GM19463 (cell line): ENCODE results near the gene ZNF467.

Experiments
- ATAC-seq: cut with Tn5 transposase; IDR thresholded peaks from one replicate; pipeline ENCODE4 v1.9.1; 2021; ENCODE audit warnings: mild to moderate bottlenecking, moderate library complexity; ENCODE audit not compliant: unreplicated experiment

ZNF467 gene

DNA sequence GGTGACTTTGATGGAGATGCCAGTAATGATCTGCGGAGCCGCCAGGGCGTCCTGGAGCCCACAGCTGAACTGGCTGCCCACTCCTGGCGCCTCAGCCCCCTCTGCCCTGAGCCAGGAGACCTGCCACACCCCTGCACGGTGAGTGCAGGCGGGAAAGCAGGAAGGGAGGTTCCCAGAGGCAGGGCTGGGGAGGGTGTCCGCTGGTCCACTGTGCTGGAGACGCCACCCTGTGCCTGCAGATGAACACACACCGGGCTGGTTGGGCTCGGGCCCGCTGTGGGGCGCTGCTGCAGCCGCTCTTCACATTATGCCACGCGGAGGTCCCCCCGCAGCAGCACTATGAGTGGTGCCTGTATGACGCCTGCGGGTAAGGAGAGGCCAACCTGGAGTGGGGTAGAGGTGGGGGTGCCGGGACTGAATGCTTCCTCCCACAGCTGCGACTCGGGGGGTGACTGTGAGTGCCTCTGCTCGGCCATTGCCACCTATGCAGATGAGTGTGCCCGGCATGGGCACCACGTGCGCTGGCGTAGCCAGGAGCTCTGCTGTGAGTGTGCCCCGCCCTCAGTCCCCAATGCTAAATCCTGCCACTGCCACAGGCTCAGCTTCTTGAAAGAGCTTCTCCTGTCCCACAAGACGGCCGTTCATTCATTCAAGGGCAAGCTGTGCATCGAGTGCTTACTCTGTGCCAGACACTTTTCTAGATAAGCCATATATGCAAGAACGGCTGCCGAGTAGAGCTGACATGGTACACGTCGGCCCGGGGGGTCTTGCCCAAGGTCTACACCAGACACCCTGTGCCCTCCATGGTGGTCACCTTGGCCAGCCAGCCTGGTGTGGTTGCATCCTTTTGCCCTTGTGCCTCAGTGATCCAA is 14.3 kb upstream of the ZNF467 start:
- ATAC-seq, result no peak

DNA sequence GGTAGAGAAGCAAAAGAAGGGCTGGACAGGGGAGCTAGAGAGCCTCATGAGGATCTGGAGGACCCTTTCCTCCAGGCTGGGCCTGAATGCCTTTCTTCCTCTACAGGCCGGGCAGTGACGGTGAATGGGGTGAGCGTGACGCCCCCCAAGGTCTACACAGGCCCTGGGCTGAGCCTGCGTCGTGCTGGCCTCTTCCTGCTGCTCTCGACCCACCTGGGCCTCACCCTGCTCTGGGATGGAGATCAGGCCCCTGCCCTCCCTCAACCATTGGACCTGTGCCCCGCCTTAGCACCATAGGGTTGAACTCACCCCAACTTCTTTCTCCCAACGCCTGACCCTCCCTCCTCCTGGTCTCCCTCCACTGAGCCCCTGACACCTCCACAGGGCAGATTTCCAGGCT is 12.6 kb upstream of the ZNF467 start:
- no peak for ATAC-seq

DNA sequence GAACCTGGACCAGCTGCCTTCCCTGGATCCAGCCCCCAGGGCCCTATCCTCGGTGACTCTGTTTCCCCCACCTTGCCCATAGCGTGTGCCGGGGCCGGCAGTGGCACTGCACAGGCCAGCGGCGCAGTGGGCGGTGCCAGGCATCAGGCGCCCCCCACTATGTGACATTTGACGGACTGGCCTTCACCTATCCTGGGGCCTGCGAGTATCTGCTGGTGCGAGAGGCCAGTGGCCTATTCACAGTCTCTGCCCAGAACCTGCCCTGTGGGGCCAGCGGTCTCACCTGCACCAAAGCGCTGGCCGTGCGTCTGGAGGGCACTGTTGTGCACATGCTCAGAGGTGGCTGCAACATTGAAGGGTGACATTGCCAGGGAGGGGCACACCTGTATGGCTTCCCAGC is 12.0 kb upstream of the ZNF467 start:
- no peak for ATAC-seq

DNA sequence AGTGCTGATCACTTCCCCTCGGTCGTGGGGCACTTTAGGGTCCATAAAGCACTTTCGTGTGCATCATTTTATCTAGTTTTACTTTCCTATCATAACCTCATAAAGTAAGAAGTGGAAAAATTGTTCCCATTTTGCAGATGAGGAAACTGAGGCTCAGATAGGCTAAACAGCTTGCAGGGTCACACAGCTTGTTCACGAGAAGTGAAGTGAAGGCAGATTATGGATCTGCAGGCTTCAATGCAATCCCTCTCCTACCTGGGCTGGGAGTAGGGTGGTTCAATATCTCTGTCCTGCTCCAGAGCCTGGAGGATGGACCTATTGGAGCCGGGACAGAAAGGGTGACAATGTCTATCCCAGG is 10.8 kb upstream of the ZNF467 start:
- ATAC-seq, result no peak

DNA sequence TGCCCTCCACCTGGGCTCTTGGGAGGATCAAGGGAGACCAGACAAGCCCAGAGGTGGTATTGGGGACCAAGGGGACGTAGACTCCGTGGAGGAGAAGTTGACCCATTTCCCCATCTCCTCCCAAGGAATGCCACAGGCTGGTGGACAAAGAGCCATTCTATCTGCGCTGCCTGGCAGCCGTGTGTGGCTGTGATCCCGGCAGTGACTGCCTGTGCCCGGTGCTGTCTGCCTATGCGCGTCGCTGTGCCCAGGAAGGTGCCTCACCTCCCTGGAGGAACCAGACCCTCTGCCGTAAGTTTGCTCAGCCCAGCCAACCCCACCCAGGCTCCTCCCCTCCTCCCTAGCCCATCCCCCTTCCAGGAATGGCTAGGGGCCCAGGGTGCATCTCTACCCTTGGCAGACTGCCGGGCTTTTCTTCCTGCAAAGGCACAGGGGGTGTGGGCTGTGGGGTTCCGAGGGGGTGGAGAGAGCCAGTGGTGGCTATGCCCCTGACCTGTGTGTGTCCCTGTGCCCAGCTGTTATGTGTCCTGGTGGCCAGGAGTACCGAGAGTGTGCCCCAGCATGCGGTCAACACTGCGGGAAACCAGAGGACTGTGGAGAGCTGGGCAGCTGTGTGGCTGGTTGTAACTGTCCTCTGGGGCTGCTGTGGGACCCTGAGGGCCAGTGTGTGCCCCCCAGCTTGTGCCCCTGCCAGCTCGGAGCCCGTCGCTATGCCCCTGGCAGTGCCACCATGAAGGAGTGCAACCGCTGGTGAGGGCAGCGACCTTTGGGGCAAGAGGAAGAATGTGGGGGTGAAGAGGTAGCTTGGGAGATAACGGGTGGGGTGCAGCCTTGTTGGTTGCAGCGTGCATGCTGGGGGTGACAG is 10.2 kb upstream of the ZNF467 start:
- ATAC-seq, result no peak

DNA sequence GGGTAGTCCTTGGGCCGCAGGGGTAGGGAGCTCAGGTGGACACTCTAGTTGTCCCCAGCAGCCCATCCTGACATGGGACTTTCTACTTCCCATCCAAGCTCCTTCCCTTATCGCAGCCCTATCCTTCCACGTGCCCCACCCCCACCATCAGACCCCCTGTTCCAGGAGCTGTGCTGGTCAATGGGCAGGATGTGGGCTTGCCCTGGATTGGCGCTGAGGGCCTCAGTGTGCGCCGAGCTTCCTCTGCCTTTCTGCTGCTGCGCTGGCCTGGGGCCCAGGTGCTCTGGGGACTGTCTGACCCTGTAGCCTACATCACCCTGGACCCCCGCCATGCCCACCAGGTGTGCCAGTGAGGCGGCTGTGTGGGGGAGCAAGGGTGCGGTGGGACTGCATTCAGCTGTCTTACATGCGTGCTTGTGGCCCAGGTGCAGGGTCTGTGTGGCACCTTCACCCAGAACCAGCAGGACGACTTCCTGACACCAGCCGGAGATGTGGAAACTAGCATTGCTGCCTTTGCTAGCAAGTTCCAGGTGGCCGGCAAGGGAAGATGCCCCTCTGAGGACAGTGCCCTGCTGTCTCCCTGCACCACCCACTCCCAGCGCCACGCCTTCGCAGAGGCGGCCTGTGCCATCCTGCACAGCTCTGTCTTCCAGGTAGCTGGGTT is 9.4 kb upstream of the ZNF467 start:
- no peak for ATAC-seq

DNA sequence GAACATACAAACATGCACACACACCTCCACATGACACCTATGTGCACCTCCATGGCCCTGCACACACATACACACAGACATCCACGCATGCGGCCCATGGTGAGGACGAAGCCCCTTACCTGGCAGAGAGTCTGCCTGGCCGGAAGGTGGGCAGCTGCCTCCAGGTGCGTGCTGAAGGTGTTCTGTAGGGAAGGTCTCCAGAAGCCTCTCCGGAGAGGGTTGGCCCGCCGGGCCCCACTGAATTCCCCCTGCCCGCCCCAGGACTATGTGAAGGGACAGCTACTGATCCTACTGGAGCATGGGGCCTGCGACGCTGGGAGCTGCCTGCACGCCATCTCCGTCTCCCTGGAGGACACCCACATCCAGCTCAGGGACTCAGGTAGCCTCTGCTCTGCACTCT is 8.5 kb upstream of the ZNF467 start:
- ATAC-seq, result no peak

DNA sequence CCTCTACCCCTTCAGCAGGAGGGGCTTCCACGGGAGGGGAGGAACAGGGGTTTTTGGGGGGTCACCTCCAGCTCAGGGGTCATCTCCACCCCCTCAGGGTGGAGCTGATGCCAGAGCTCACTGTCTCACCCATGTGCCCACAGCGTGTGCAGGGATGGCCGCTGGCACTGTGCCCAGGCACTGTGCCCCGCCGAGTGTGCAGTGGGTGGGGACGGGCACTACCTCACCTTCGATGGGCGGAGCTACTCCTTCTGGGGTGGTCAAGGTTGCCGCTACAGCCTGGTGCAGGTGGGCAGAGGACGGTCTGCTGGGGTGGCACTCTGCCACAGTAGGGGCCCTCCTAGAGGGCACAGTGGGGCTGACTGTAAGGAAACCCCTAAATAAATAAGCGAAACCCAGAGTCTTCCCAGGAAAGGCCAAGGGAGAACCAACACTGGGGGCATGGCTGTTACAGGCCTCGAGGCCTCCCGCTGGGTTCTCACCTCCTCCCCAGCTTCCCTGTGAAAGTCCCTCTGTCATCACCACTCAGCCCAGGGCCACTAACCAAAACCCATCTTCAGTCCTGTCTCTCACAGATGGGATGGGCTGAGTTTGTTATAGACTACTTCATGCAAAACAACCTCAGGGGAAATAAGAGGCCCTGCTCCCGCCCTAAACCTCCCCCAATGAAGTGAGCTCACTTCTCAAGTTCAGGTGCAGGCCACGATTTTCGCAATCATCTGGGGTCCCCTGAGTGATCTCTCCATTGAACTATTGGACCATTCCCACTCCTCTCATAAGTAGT is 7.4 kb upstream of the ZNF467 start:
- ATAC-seq, result no peak

DNA sequence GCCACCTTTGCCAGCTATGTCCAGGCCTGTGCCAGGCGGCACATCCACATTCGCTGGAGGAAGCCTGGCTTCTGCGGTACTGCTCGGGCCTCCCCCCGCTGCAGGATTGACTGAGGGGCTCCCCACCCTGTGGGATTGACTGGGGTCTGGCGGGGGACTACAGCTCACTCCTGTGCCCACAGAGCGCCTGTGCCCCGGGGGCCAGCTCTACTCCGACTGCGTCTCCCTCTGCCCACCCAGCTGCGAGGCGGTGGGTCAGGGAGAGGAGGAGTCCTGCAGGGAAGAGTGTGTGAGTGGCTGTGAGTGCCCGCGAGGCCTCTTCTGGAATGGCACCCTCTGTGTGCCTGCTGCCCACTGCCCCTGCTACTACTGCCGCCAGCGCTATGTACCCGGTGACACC is 6.7 kb upstream of the ZNF467 start:
- no peak for ATAC-seq

DNA sequence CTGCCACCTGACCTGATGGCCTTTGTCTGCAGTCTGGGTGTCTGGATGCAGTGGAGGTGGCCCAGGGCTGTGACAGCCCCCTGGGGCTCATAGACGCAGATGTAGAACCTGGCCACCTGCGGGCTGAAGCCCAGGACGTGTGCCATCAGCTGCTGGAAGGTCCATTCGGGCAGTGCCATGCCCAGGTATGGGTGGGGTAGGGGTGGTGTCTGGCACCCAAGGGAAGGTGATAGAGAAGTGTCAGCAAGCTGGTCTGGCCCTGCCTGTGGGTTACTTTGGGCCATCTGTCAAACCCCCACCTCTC is 6.1 kb upstream of the ZNF467 start:
- no peak for ATAC-seq

DNA sequence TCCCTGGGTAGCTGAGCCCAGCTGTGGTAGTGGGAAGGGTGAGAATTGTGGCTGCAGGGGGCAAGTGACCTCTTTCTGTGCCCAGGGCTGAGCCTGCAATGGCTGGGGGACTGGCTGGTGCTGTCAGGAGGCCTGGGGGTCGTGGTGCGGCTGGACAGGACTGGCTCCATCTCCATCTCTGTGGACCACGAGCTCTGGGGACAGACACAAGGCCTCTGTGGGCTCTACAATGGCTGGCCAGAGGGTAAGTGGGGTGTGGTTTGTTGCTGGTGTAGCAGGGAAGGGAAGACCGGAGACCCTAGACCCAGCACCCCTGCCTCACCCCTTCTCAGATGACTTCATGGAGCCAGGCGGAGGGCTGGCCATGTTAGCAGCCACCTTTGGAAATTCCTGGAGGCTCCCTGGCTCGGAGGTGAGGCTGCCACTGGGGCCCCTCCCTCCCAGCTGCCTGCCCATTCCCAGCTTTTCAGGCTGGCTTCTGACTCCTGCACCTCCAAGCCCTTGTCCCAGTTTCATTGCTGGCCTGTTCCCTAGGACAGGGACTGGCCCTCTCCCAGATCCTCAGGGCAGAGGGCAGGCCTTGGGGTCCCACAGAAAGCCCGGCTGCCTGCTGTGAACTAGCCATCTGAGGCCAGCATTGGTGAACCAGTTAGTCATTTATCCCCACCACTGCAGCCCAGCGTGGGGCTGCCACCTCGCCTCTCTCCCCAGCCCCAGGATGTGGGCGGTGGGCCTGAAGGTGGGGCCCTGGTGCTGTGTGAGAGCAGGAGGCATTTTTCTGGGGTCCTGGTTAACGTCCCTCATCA is 5.5 kb upstream of the ZNF467 start:
- no peak for ATAC-seq

DNA sequence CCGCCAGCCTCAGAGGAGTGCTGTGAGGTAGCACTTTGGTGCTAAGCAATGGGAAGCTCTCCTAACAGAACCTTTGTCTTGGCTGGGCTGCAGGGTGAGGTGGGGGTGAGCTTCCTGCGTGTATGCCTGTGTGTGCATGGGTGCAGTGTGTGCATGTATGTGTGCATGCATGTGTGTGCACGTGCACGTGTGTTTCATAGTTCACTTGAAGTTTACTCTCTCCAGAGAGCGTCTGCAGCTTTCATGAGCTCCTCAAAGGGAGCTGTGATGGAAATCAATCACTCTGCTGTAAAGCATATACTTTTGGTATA is 4.9 kb upstream of the ZNF467 start:
- no peak for ATAC-seq

DNA sequence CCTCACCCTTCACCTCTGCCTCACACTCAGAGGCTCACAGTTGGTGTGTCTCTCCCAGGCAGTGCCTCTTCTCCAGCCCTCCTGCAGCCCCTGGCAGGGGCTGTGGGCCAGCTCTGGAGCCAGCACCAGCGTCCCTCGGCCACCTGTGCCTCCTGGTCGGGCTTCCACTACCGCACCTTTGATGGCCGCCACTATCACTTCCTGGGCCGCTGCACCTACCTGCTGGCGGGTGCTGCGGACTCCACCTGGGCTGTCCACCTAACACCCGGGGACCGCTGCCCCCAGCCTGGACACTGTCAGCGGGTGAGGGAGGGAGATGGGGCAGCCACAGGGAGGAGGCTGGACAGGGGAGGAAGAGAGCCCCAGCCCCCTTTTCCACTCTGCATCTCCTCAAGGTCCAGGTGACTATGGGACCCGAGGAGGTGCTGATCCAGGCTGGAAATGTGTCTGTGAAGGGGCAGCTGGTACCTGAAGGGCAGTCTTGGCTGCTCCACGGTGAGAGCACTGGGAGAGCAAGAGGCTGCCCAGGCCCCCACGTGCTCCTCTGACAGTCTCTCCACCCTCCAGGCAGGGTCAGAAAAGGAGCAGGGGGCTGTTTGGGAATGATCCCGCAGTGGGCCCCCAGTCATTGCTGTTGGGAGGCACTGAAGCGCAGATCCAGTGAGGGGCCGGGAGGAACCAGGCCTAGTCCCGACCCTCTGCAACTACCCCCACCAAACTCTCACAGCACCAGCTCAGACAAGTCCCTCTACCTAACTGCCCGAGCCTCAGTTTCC is 4.4 kb upstream of the ZNF467 start:
- ATAC-seq, result no peak

DNA sequence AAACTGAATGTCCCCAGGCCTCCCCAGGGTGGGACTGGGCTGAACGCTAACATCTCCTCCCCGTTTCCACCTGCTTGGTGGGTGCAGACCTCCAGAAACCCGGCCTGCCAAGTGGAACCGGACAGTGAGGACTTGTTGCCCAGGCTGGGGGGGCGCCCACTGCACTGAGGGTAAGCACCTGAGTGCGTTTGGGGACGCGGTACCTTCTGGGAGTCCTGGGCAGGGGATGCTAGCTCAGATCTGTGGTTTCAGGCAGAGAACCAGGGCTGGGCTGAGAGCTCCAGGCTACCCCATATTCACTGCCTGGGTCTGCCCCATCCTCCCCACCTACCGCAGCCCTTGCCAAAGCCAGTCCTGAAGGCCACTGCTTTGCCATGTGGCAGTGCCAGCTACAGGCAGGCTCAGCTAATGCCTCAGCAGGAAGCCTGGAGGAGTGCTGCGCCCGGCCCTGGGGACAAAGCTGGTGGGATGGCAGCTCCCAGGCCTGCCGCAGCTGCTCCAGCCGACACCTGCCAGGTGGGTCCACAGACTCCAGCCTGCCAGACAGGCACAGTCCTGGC is 3.5 kb upstream of the ZNF467 start:
- ATAC-seq, result no peak

DNA sequence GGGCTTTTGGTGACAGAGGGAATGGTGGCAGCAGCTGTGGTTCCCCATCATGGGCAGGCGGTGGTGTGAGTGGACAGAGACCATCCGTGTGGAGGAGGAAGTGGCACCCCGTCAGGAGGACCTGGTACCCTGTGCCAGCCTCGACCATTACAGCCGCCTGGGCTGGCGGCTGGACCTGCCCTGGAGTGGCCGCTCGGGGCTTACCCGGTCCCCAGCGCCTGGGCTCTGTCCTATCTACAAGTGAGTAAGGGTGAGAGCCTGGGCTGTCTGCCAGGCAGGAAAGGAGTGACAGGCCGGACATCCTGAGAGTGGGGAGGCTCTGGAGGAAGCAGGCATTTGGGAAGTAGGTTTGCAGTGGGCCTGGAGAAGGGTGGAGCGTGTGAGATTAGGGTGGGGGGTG is 2.9 kb upstream of the ZNF467 start:
- no peak for ATAC-seq

DNA sequence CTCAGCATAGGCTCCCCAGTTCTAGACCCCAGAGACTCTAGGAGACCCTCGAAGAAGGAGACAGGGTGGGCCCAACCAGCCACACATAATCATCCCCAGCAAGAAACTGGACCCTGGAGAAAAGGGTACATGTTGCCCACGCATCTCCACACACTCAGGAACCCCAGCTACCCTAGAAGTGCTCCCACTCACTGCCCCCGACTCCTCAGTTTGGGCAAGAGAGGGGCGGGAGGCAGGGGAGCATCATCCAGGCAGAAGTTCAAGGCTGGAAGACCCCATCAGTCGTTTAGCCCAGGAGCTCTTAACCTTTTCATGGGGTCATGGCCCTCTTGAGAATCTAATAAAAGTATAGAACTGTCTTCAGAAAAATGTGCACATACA is 1.8 kb upstream of the ZNF467 start:
- no peak for ATAC-seq

DNA sequence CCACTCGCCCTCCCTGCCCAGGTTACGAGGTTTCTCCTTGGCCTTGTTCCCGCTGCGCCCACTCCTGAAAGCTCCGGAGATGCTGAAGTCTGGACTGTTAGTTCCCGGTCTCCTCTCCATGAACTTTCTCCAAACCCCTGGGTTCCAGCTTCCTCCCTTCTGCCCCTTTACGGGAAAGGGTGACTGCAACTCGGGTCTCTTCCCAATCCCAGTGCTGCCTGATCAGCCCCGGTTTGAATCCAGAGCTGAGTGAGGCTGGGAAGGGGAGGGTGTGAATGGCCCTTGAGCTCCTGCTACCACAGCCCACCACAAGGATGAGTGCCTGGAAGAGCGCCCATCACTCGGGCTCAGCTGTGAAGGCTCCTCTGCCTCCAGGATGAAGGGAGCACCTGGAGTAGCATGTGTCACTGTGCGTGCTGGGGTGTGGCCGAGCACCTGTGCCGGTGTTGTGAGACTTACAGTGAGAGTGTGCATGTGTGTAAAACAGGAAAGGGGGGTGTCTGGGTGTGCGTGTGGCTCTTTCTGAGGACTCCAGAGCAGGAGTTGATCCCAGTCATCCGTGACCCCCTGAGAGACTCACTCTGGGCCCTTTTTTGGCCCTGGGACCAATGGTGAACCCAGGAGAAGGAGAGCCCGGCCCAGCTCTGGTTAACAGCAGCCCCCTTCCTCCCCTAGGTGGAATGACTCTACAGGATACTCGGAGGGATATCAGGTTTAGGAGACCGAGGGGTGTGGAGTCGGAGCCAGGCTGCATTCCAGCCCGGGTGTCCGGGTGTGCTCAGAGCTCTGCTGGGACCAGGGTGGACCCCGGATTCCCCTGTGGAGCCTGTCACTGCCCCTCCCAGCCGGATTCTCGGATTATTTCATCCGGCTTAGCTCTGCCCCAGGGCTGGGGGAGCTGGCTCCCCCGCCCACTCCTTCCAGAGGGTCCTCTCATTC is 1.1 kb upstream of the ZNF467 start:
- ATAC-seq, result no peak

DNA sequence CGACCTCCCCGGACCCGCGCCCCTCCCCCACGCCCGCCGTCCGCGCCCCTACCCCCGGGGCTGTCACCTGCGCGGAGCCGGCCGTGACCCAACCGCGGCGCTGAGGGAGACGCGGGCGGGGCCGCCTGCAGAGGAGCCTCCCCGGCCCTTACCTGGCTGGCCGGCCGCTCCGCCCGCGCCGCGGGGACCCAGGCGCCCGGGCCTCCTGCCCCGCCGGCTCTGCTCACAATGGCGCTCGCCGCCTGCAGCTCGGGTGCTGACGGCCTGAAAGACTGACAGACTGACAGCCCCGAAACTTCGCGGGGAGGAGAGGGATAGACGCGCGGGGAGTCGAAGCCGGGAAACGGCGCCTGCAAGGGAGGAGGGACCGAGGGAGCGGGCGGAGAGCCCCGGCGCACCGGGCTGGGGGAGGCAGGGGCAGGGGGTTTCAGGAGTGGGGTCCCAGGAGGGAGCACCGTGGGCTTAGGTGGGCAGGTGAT is 393 bp downstream of the ZNF467 start:
- no peak for ATAC-seq
